Sigmoid colon (tissue), 7 donors: ENCODE results near the gene FMO5. TPM values are rescaled to one million over a fixed set of nuclear protein-coding genes. Genes with fewer than 3 reads are reported as not detected.

Source experiments
- DNase-seq: peaks from one replicate; pipeline ENCODE4 v3.0.0-alpha.2; 2019
- H3K27ac ChIP-seq, 4 donors: fragments of 200-600 bp; sonication (generic); one replicate each; pipeline ENCODE4 v1.5.1; 2016 to 2019; ENCODE audit warnings: mild to moderate bottlenecking in 1 of 4
- H3K27me3 ChIP-seq, 3 donors: fragments of 200-600 bp; sonication (generic); one replicate each; pipeline ENCODE4 v1.5.1; 2019; ENCODE audit warnings: mild to moderate bottlenecking in 1 of 3
- H3K36me3 ChIP-seq, 4 donors: fragments of 200-600 bp; sonication (generic); one replicate each; pipeline ENCODE4 v1.5.1; 2016 to 2019
- H3K4me1 ChIP-seq, 4 donors: fragments of 200-600 bp; sonication (generic); one replicate each; pipeline ENCODE4 v1.5.1; 2017 to 2019
- H3K4me3 ChIP-seq, 4 donors: fragments of 200-600 bp; sonication (generic); one replicate each; pipeline ENCODE4 v1.5.1; 2017 to 2019; ENCODE audit warnings: mild to moderate bottlenecking in 2 of 4, moderate library complexity in 1 of 4
- H3K9me3 ChIP-seq, 4 donors: fragments of 200-600 bp in 3 of 4; sonication (generic) in 3 of 4; one replicate each; pipeline versions ENCODE4 v1.5.1 to v1.6.1; 2013 to 2019
- CTCF ChIP-seq, 4 experiments: fragments of 450-650 bp in 3 of 4; fragments of 200-600 bp in 1 of 4; IDR thresholded peaks; one replicate each; pipeline ENCODE4 v1.5.1; 2016 to 2019; ENCODE audit warnings: antibody characterized with exemption in 4 of 4, mild to moderate bottlenecking in 3 of 4, moderate library complexity in 2 of 4
- EP300 ChIP-seq, 4 donors: sonication (generic); formaldehyde crosslinking; IDR thresholded peaks; one replicate each; pipeline ENCODE4 v1.6.1; 2017; ENCODE audit warnings: antibody characterized with exemption in 4 of 4
- POLR2A ChIP-seq, 2 donors: fragments of 450-650 bp; IDR thresholded peaks; one replicate each; pipeline ENCODE4 v1.6.1; 2016; ENCODE audit warnings: antibody characterized with exemption in 2 of 2, mild to moderate bottlenecking in 2 of 2, moderate library complexity in 2 of 2
- POLR2AphosphoS5 ChIP-seq, 4 donors: sonication (generic); formaldehyde crosslinking; IDR thresholded peaks; one replicate each; pipeline ENCODE4 v1.6.1; 2017; ENCODE audit warnings: antibody characterized with exemption in 4 of 4
- WGBS, 2 donors: extraction: QIAGEN DNeasy Blood & Tissue Kit; methylation state at CpG; one replicate each; pipeline ENCODE4 v1.1.7; 2013; 5-methylcytosine and 5-hydroxymethylcytosine counted together
- intact Hi-C: fragments of 100-400 bp; cut with DNase I; formaldehyde crosslinking; loops from one replicate; pipeline ENCODE4 v1.15.1; 2023
- polyA plus RNA-seq, 3 donors: library from polyadenylated mRNA; stranded (reverse); fragments of 200-250 nt; gene quantifications; one replicate each; pipeline ENCODE4 v1.2.3, GENCODE V29; 2013
- total RNA-seq, 4 donors: library from RNA; depleted of rRNA; stranded (reverse); fragments of >200 nt; gene quantifications; one replicate each; pipeline ENCODE4 v1.1.0, GENCODE V29; 2016
- donor health status: healthy with polysubstance abuse.
- donor health status: Bipolar disorder and iron deficiency.
- donor health status: healthy.

The FMO5 gene
- total and polyA plus RNA-seq, 7 donors, result 1.9 to 48.8 (median 7.1) TPM

- Histone ChIP-seq H3K4me1 (peaks cover 0 to 5% (median 0%) of the 10 kb centered on the region in 4 donors), H3K27ac (no peak overlapping the region), H3K36me3 (no peaks in the 10 kb centered on the region), H3K9me3 (no peaks in the 10 kb centered on the region), H3K4me3 (no peak overlapping the region), H3K27me3 (no peaks in the 10 kb centered on the region)
- TF ChIP-seq CTCF (IDR thresholded peaks at IDR 0.05) (no peak), EP300 (IDR thresholded peaks at IDR 0.05) (no peak), POLR2A (IDR thresholded peaks at IDR 0.05) (no peak), POLR2AphosphoS5 (IDR thresholded peaks at IDR 0.05) (no peak)
- intact Hi-C loops, result loop anchor here (2.0 kb wide), 1 partner anchor 19 kb away; the partner anchor contains the start of gene CHD1L
- DNase-seq, result no peak
- WGBS, 2 donors, result 59 to 78% methylated on average over 14 of the region's 14 CpGs
Measured at GRCh38 chr1:147223740-147224615, 1.2 kb downstream of the FMO5 start.

- H3K27me3 ChIP-seq, result no peaks in the 10 kb centered on the region
- TF ChIP-seq POLR2A (IDR thresholded peaks at IDR 0.05) (no peak), POLR2AphosphoS5 (IDR thresholded peaks at IDR 0.05) (no peak), EP300 (IDR thresholded peaks at IDR 0.05) (no peak), CTCF (IDR thresholded peaks at IDR 0.05) (no peak)
- peaks cover 0 to 15% (median 5%) of the 10 kb centered on the region in 4 donors for H3K4me1 ChIP-seq
- WGBS, 2 donors, result 59 to 63% methylated on average over 3 of the region's 3 CpGs
- no peak for DNase-seq
- intact Hi-C loops, result no loop called here
- no peak overlapping the region for H3K27ac ChIP-seq
- no peaks in the 10 kb centered on the region for H3K9me3 ChIP-seq
- H3K36me3 ChIP-seq, result no peaks in the 10 kb centered on the region
- no peak overlapping the region for H3K4me3 ChIP-seq
Measured at GRCh38 chr1:147218606-147219005, 6.5 kb downstream of the FMO5 start.

GRCh38 chr1:147217141-147217540, 8.0 kb downstream of the FMO5 start:
- WGBS, 2 donors, result 93 to 98% methylated on average over 7 of the region's 7 CpGs
- H3K27me3 ChIP-seq, result no peaks in the 10 kb centered on the region
- intact Hi-C loops, result no loop called here
- H3K9me3 ChIP-seq, result no peaks in the 10 kb centered on the region
- peaks cover 0 to 15% (median 5%) of the 10 kb centered on the region in 4 donors for H3K4me1 ChIP-seq
- no peak overlapping the region for H3K27ac ChIP-seq
- H3K36me3 ChIP-seq, result no peaks in the 10 kb centered on the region
- H3K4me3 ChIP-seq, result no peak overlapping the region
- TF ChIP-seq POLR2A (IDR thresholded peaks at IDR 0.05) (no peak), CTCF (IDR thresholded peaks at IDR 0.05) (no peak), POLR2AphosphoS5 (IDR thresholded peaks at IDR 0.05) (no peak), EP300 (IDR thresholded peaks at IDR 0.05) (no peak)
- no peak for DNase-seq

- no peaks in the 10 kb centered on the region for H3K27me3 ChIP-seq
- intact Hi-C loops, result no loop called here
- H3K9me3 ChIP-seq, result no peaks in the 10 kb centered on the region
- H3K27ac ChIP-seq, result no peak overlapping the region
- H3K4me1 ChIP-seq, result peaks cover 0 to 15% (median 5%) of the 10 kb centered on the region in 4 donors
- H3K4me3 ChIP-seq, result no peak overlapping the region
- 56 to 60% methylated on average over 3 of the region's 3 CpGs for WGBS, 2 donors
- no peak for TF ChIP-seq POLR2AphosphoS5 (IDR thresholded peaks at IDR 0.05)
- no peak for TF ChIP-seq EP300 (IDR thresholded peaks at IDR 0.05)
- no peak for TF ChIP-seq CTCF (IDR thresholded peaks at IDR 0.05)
- peaks cover 0 to 4% (median 0%) of the 10 kb centered on the region in 4 donors for H3K36me3 ChIP-seq
- DNase-seq, result no peak
Measured at GRCh38 chr1:147216124-147216523, 9.0 kb downstream of the FMO5 start.
